GM19351 (cell line): ENCODE data around the gene SLC24A4.

Experiments used
- ATAC-seq: cut with Tn5 transposase; IDR thresholded peaks from one replicate; pipeline ENCODE4 v1.9.1; 2021; ENCODE audit warnings: mild to moderate bottlenecking, moderate library complexity; ENCODE audit not compliant: unreplicated experiment

SLC24A4 gene

DNA sequence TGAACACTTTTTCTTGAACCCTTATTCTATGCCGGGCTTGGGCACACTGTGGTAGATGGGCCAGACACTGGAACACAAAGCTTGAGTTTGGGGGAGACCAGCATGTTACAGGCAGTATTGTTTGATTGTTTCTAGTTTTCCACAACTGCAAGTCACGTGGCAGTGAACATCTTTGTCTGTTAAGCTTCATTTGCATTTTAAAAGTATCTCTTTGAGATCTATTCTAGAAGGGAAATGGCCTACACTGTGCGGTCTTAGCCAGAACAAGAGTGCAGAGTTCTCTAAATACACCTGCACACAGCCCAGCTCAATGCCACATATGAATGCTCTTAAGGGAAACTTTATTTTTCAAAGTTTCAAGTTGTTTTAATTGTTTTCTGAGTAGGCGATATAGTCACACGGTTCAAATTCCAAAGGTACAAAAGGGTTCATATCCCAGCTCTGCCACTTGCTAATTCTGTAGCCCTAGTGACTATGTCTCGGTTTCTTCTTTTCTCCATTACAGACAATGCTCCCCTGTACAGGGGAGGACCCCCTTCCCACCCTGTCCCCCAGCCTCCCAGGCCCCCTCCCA lies 215.5 kb downstream of the SLC24A4 start:
- ATAC-seq = peak; percentile 87

DNA sequence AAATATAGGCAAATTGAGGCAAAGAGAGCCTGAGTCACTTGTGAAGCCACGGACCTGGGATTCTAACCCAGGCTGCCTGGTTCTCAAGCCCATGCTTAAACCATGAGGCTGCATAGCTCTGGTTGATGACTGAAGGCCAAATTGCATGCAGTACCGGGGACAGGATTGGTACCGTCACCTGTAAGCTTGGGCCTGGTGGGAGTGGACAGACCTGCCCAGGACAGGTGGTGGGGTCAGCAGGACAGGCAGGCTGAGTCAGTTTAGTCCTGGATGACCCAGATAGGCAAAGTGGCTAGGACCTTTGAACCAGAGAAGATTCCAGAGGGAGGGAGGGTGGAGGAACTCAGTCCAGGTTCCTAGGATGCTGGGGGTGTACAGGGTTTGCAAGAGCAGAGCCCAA lies 216.5 kb downstream of the SLC24A4 start:
- ATAC-seq = no peak

DNA sequence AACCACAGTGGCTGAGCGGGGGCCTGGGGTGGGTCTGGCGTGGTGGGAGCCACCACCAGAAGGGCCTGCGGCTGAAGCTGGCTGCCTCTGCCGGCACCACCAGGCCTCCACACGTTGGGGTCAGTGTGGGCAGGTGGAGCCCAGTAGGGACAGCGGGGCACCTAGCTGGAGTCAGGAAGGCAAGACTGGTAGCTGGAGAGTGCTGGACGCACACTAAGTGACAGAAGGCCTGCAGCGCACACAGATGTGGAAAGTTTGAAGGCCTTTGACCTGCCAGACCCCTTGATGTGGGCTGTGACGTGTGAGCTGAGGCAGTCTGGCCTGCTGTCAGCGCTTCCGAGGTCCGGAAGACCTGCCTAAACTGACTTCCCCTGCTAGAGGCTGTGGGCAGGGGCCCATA lies 216.9 kb downstream of the SLC24A4 start:
- ATAC-seq = no peak

DNA sequence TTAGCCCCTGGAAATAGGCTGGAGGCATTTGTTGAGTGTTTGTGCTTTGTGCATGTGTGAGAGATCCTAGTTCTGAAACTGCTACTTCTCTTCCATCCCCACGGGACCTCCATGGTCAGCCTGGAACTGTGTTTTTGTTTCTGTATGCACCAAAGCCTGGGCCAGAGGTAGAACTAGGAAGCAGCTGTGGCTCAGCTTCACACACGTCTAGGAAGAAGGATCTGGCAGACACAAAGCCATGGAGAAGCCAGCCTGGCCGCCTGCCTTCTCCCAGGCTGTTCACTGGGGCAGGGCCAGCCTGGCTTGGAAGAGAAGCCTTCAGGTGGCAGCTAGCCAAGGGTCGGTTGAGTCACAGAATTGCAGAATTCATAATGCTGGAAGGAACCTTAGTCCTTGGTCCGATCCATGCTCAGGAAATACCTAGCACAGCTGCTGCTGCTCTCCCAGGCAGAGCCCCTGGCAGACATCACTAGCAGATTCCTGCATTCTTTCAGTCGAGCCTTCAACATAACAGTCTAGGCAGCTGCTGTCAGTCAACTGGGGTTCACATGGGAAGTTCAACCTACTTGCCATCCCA lies 217.6 kb downstream of the SLC24A4 start:
- ATAC-seq = no peak

DNA sequence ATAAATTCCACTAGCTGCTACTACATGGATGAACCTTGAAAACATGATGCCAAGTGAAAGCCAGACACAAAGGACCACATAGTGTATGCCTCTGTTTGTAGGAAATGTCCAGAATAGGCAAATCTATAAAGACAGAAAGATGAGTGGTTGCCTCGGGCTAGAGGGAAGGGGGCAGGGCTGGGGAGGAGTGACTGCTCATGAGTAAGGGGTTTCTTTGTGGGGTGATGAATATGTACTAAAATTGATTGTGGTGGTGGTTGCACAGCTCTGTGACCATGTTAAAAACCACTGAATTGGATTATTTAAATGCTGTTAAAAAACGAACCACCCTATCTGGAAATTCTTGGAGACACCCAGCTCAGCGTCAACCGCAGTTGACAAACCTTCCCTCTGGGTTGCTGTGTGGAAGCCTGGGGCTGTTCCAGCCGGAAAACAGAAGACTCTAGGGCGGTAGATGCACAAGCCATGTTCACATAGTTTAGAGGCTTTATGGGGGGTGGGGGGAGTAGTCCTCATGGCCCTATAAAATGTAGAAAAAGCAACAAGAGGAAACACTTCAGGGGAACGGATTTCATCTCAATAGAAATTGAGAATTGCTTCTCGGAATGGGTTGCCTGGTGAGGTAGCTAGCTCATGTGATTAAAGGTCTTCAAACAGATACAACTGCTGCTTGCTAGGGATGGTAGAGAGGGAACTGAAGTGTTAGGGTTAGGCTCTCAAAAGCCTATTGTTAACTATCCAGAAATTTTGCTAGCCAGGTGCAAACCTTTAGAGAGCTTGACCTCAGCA lies 220.0 kb downstream of the SLC24A4 start:
- ATAC-seq = no peak

DNA sequence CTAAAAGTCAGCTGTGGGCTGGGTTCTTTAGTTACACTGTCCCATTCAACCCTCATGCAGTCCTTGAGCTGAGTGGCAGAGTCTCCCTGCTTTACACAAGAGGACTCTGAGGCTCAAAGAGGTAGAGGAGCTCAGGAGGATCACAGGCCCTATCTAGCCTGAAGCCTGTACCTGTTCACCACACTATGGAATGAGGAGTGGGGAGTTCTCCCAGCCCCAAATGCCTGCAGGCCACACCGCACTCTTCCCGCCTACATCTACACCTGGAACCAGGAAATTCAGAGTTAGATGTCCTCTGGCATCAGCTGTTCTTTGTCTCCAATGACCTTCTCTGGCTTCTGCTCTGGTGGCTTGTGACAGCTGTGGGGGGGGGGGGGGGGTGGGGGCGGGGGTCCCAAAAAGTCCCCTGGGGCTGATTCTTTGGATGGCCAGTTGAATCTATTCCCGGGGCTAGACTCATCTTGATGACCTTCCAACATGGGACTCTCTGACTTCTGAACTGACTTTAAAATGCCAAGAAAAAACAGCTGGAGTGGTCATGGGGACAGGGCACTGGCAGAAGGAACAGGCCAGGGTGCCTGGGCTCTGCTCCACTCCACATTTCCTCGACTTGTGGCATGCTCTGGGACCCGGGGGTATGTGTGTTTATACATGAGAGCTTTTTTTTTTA lies 221.2 kb downstream of the SLC24A4 start:
- ATAC-seq = no peak

DNA sequence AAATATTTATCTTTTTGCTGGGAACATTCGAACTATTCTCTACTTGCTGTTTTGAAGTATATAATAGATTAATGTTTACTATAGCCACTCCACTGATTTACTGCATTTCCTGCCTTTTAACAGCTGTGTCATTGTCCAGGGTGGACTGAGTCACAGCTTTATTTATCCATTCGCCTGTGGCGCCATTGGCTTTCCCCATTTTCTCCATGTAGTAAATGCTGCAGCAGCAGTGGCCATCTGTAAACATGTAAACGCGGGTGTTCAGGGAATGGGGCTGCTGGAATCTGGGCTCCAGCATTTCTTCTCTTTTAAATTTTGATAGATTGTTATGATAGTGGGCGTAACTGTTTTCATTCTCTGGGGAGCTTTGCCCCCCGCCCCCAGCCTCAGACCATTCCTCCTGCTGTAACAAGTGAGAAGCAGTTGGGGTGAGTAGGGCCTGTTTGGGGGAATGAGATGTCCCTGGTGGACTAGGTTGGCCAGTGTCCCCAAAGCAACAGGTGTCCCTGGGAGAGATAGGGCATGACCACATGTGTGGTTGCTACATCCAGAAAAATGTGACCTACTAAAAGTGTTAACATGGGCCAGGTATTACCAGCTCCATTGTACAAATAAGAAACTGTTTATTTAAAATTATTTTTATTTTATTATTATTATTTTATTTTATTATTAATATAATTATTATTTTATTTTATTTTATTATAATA lies 223.5 kb downstream of the SLC24A4 start:
- ATAC-seq = no peak

DNA sequence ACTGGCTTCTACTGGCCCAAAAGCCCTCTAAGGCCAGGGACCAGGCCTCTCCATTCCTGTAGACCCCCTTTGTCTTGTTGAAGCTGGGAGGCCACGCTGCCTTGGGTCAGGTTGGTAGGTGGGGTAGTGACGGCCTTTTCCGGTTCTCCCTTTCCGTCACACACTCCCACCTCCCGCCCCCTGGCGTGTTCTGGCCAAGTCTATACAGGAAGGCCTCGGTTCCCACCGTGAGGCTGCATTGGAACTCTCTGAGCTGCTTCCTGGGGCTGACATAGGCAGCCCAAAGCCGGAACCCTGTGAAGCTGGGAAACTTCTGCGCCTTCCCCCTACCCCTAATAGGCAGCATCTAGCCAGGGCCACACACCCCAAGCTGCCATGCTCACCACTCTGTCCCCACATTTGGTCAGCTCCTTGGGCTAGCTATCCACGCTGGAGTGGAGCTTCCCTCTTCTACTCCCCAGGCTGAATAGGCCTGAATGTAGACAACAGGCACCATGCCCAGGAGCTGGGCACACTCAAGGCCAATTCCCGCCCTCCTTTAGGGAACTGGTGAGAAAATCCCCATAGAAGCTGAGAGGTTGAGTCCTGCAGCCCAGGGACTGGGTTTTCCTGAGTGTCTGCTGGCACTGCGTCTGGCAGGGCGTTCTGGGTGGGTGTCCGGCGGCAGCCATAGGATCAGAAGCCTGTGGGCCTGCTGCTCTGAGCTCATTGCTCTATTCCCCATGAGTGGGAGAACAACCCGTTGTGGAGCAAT lies 226.3 kb downstream of the SLC24A4 start:
- ATAC-seq = no peak

DNA sequence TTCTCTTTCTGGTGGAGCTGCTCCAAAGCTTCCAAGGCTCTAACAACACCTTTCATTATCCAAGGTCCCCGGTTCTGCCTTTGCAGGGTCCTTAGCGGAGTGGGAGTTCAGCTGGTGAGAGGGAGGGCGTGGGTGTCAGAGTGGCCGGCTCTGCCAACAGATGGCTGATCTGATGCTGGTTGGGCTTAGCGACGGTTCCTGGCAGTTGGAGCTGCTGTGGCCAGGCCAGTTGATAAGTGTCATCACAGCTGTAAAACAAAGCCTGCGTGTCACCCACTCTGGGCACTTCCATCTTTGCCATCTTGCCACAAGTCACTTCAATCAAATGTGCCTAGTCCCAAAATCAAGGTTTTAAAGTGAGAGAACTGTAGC lies 226.9 kb downstream of the SLC24A4 start:
- no peak for ATAC-seq
